NCI-H2081 treated with DMSO at 0.1 percent for 48 hours (cell line): ENCODE results near the gene MRPL38.

Experiments
- DNase-seq: peaks from one replicate; lab custom pipeline; 2025; lab: John Stamatoyannopoulos, UW

The MRPL38 gene

DNA sequence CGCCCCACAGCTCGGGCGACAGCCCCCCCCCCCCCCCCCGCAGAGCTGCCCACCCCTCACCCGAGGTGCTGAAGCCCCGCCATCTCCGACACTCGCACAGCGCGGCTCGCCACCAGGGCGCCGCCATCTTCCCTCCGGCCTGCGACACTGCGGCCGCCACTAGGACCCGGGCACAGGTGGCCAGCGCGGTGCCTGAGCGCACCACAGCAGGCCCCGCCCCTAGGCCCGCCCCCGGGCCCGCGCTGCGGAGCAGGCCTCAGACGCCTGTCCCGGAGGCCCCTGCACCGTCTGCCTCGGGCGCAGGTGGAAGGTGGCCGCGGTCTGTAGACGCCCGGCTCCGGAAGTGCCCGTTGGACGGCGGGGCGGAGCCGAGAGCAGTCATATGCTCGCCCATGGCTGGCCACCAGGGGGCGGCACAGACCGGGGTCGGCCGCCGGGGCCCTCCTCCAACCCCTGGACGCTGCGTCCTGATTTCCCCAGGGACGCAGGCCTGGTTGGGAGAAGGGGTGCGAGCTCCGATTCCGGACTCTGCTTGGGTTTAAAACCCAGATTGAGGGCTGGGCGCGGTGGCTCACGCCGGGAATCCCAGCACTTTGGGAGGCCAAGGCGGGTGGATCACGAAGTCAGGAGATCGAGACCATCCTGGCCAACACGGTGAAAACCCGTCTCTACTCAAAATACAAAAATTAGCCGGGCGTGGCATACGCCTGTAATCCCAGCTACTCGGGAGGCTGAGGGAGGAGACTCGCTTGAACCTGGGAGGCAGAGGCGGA lies at the start of gene MRPL38:
Gene MRPL38 (minus strand): TSS at position 136 of the 773 bp plus-strand sequence. CDS start 9 bp downstream, at position 127.
- DNase-seq, result peak; percentile 88

DNA sequence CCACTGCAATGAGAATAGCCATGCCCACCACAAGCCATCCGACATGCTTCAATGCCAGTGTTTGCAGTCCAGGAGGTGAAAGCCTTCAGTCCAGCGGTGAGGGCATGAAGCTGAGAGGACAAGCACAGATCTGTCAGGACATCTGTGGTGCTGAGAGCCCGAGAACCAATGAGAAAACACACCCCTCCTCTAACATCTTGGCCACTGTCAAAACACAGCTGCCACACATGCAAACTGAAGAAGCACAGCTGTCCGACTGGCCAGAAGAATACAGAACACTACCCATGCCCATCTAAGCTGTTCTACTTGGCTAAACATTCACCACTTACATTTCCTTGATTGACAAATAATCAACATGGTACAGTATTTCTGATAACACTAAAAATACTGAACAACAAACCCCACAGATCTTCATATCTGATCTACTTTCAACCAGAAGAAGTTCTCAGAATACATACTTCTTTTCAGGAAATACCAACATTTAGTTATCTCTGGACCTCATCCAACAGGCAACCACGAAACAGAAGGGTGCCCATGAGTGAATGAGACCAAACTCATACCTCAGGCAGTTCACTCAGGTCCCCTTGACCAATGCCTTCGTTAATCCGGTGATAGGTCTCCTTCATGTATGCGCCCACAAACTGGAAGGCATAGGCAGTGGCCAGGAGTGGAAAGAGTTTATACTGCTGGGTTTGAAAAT lies 46.3 kb upstream of the MRPL38 start:
- DNase-seq, result no peak

DNA sequence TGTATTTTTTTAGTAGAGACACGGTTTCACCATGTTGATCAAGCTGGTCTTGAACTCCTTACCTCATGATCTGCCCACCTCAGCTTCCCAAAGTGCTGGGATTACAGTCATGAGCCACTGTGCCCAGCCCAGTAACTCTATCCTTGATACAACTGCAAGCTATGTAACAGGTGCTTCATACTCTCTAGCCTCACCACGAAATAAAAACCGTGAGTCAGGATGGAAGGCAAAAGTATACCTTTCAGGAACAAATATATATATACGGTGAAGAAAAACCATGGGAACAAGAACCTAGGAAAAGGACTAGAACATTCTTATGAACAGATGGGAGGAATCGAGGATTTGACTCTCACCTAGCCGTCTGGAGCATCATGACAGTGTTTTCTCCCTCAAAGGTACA lies 45.7 kb upstream of the MRPL38 start:
- DNase-seq, result no peak

DNA sequence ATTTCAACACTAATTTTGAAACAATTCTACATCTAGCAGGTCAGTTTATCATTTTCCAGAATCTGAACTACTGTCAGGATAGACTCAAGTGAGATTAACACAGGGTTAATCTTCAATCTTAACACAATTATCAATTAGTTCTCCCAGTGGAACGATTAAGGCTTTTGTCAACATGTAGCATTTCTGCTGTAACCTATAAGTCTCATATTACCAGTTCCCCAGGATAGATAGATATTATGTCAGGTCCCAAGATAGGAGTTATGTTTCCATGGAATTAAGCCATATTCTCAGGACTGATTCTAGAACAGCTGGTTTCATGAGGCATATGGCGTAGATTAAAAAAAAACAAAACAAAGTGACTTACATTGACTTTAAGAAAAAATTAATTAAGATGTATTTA lies 40.5 kb upstream of the MRPL38 start:
- DNase-seq, result no peak

DNA sequence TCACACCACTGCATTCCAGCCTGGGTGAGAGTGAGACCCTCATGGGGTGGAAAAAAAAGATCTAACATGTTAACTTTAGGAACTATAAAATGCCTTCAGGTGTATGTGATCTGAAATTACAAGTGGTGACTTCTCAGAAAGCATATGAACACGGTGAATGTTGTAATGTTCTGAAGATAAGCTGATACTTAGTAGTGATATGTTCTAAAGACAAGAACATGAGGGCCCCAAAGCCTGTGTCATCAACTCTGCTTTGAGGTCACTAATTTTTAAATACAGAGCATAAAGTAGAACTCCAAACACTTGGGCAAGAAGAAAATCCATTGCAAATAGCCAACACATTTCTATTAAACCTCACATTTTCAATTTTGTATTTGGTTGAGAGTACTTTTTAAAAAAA lies 38.8 kb upstream of the MRPL38 start:
- DNase-seq, result no peak

DNA sequence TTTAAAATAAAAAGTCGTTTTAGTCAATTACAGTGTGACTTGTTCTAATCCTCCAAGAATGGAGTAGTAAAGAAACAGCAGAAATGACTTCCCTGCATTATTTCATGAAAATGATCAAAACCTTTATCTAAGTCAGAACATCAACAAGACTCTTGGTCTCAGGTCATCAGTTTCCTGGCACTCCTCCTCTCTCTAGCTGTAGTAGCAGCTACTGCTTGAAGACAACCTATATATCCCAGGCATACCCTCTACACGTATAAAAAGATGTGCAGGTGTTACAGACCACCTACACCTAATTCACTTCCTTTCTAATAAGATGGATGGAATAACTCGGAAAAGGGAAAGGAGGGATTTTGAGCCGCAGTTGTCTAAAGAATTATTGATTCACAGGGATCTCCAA lies 37.8 kb upstream of the MRPL38 start:
- DNase-seq, result no peak

DNA sequence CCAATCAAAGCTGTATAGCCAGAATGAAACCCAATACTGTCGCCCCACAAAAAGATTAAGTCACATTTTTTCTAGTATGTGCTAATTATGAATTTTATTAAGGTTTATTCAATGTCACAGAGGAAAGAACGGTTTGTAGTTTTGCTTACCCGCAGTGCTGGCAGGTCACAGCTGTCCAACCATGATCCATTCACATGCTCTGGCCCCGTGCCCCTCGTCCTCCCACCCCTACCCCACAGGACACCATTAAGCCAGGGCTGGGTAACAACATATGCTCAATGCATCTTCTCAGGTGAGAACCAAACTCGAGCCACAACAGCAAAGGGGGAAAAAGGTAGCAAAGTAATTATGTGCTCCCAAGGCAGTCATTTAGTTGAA lies 36.7 kb upstream of the MRPL38 start:
- DNase-seq, result no peak

DNA sequence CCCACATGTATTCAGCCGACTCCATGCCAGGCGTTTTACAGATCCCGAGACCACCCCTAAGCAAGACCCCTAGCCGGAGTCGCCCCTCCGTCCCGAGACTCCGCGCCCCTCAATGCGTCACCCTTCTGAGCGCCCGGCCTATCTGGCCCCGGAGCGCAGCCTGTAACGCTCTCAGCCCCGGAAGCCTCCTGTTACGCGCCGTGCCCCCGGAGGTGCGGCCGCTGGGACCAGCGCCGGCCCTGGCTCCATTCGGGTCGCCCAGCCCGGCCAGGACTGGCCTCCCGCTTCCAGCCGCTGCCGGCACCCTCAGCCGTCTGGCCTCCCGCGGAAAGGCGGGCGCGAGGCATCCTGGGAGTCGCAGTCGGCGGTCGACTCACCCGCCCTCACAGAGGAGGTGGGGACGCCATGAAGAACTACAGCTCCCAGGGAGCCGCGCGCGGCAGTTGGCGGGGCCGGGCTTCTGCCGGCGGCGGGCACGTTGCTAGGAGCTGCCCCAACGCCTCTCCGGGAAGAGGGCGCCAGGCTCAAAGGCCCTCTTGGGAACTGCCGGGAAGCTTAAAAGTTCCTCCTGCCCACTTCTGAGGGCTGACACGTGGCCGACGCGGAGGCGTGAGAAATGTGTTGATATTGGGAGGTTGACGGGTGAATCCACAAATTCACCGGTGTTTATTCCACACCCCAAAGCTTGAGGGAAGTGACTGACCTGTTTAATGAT lies 36.2 kb upstream of the MRPL38 start, which contains the start of gene FBF1:
Gene FBF1 (minus strand): TSS at position 316 of the 715 bp plus-strand sequence. CDS start 2,893 bp downstream, outside the sequence.
- DNase-seq, result peak; percentile 90

DNA sequence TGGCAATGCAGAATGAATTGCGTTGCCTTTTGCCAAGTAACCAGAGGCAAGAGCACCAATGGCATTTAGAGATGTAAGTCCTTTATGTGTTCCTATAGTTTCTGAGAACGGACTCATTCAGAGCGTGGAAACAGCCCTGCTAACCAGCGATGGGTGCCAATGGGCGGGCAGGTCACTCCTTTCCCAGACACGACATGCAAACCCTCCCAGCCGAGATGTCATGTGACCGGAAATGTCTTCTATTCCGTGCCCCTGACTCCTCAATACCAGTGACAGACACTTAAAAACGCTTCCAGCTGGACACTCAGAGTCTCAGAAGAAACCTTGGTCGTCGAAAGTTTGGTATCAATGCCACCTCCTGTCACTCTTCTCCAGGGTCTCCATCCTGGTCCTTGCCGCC lies 33.0 kb upstream of the MRPL38 start:
- no peak for DNase-seq

DNA sequence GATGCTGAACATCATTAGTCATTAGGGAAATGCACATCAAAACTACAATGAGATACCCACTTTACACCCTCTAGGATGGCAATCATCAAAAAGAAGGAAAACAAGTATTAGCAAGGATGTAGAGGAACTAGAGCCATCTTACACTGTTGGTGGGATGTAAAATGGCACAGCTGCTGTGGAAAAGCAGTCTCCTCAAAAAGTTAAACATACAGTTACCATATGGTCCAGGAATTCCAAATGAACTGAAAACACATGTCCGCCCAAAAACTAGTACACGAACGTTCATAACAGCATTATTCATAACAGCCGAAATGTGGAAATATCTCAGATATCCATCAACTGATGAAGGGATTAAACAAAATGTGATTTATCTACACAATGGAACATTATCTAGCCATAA lies 29.1 kb upstream of the MRPL38 start:
- DNase-seq, result no peak

DNA sequence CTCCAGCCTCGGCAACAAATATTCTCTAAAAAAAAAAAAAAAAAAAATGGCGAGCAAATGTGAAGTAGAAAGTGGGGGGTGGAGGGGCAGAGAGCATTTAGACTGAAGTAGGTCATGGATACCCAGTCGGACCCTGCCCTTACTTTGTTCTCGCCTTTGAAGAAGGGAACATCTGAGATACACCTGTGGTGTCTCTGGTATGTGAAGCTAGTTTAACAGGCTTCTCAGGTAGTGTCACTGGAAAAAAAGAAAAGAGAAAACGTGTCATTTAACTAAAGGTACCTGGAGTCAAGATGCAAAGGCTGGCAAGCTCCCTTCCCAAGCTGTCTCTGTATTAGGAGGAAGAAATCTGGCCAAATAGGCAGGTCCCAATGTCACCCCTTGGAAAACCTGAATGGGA lies 28.2 kb upstream of the MRPL38 start:
- DNase-seq, result no peak

DNA sequence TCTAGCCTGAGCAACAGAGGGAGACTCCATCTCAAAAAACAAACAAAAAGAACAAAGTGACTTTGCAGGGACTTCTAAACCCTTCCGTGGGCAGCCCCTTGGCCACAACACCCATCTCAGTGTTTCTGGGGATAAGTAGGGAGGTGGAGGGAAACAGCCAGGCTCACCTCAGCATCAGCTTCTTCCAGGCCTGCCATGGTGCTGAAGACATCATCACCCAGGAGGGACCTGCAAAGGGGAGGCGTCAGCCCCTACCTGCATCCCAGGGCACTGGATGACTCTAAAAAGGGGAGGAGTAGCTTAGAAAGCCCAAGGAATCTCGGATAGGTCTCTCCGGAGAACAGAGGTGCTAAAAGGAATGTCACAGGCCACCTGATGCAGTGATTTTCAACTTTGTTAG lies 26.4 kb upstream of the MRPL38 start:
- DNase-seq, result no peak

DNA sequence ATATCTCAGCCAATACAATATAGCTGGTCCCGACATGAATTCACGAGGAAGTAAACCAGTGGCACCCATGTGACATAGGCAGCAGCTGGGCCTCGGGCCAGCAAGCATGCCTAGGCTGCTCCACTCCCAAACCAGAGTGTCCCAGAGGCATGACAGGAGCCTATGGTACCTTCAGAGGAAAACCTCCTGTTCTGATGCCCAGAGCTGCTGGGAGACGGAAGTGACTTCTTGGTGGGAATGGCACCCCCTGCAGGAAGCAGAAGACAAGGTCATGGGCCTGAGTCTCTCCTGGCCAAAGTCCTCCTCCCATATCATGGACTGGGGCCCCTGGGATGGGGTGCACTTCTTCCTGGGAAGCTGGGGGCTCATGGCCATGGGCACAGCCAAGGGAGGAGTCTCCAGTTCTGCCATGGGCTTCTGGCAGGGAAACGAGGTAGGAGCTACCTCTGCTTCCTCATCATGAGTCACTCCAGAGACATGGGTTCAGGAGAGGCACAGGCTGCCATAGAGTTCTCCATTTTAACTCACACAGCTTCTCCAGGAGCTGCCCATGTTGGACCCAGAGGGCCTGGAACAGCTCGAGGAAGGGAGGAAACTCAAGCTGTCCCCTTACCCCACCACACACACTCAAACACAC lies 22.7 kb upstream of the MRPL38 start:
- no peak for DNase-seq

DNA sequence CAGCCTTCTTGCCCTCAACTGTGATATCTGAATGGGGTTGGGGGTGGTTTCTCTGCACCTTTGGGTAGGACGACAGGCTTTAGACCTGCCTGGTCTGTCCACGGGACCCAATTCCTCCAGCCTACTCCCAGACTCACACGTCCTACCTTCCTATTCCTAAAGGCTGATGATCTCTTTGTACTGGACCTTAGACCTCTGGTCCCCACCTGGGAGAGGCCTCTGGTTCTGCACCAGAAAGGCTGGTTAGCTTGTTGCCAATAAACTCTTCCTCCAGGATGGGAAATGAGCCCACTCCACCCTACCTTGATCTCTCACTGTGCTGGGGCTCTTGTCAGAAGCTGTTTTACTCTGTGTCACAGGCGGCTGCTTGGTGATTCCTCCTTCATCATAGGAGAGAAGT lies 21.8 kb upstream of the MRPL38 start:
- DNase-seq, result no peak

DNA sequence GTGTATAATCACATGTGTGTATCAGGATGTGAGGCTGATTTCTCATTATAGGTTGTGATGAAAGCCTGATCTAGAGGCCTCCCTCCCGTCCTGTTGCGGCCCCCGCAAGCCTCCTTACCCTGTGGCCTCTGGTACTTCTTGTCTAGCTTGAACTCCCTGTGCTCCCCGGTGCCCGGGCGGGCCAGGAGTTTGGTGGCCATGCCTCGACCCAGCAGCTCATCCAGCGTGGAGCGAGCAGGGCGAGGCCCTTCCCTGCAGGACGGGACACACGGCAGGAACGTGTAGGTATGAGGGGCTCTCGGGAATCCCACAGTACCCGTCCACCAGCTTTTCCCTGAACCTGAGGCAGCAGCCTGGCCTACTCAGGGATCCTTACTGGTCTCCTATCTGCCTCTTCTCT lies 21.2 kb upstream of the MRPL38 start:
- DNase-seq, result no peak

DNA sequence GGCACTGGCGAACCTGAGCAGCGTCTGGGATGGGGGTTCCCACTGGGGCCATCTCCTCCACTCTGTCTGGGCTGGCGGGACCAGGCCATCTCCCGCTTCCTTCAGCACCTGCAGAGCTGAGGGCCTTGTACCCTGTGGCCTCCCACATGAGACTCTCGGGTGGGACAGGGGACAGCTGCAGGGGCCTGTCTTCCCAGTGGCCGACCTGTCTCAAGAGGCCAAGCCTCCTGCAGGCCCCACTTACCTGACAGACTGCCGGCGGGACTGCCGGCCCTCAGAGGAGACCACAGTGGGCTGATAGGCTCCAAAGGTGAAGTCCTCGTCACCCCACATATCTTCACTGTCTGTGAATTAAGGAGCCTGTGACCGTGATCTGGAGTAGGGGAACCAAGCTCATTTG lies 20.4 kb upstream of the MRPL38 start:
- DNase-seq, result no peak

DNA sequence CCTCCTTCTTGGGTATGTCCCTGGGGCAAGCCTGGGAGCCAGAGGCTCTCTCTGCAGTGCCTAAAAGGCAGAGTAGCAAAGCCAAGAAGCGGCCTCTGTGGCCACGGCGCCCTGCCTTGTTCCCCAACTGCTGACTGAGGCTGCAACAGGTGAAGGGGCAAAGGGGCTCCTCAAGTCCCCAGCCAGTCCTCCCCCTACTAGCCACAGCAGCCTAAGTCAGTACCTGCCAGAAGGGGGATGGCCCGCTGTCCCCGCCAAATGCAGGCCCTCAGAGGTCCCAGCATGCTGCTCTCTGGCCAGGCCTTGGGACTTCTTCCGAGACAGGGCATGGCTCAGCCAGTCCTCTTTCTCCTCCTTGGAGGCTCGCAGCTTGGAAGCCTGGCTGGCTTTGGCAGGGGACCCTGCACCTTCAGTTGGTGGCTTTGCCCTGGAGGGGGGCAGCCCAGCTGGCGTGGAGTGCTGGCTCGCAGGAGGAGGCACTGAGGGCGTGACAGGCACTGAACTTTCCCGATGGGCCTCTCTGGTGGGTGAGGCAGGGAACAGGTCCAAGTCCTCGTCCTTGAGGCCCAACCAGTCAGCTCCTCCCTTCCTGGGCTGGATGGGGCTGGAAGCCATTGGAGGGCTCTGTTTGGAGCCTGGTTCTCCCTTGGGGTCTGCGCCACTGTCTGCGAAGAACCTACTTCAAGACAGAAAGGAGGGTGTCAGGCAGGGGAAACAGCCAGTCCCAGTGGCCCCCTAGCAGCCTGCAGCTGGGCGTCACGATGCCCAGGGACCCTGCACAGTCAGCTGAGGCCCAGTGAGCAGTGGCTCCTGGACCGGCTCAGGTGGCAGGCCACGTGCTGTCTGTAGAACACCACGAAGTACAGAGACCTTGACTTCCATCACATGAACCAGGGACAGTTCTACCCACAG lies 18.5 kb upstream of the MRPL38 start:
- no peak for DNase-seq

DNA sequence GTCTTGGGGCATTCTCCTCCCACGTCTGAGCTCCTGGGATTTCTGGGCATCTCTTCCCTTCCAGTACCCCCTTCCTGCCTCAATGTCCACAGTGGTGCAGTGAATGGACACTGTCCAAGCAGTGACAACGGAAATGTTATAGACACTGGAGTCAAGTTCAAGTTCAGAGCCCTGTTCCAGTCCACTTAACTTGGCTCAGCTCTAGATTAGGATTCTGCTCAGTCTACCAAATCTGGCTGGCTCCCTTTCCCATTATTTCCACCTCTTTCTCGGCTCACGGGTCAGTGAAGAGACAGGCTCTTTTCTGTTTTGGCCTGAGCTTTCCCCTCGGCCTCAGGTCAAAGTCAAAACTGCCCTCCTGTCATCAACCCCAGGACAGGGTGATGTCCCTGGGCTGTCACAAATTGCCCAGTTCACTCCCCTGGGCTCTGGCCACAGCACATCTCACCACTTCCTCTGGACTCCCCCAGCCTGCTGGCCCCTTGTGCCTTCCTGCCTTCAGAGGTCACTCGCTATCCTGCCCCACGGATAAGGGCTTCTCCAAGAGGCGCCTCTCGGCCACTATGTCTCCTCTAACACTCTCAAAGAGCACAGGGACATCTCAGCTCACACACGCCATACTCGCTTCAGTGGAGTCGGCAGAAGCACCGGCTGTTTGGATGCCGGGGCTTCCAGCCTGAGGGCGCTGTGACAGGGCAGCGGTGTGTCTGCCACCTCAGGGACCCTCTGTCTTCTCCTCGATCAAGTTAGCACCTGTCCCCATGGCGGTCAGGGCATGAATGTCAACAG lies 17.7 kb upstream of the MRPL38 start:
- no peak for DNase-seq

DNA sequence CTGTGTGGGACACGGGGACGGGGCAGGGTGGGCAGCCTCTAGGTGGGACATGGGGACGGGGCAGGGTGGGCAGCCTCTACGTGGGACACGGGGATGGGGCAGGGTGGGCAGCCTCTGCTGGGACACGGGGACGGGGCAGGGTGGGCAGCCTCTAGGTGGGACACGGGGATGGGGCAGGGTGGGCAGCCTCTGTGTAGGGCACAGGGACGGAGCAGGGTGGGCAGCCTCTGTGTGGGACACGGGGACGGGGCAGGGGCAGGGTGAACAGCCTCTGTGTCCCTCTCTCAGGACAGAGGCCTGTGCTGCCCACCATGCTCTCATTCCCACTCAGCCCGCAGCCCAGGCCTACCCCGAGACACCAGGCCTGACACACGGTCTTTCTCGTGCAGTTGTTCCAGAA lies 16.9 kb upstream of the MRPL38 start:
- no peak for DNase-seq

DNA sequence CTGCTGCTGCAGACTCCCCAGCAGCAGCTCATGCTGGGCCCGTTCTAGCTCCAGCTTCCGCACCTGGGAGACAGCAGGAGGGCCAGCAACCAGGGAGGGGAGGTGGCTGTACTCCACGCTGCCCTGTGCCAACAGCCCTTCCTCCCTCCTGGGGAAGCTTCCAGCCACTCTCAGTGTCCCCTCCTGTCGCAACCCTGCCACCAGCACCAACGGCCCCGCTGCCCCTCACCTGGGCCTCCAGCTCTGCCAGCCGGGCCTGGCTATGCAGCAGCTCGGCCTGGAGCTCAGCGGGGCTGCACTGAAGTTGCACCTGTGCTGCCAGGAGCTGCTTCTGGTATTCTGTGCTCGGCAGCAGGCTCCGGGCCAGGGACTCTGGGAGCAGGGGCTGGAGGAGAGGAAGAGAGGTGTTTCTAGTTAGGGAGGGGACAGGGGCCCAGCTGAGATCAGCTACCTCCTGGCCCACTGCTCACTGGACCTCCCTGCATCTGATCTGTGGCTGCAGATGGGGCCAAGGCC lies 15.4 kb upstream of the MRPL38 start:
- DNase-seq, result peak; percentile 37
